Measurements from ENCODE around the gene DAB2IP. TPM values are rescaled to one million over a fixed set of nuclear protein-coding genes. Genes with fewer than 3 reads are reported as not detected.
"Not testable (repeated sequence)": the region's sequence is repeated elsewhere in the genome, so short reads cannot be mapped to it uniquely, and the experiment has no call there.

Gene DAB2IP
- total and polyA plus RNA-seq, 2 experiments from 2014 or later, result 8.9 to 42.8 TPM

DNA sequence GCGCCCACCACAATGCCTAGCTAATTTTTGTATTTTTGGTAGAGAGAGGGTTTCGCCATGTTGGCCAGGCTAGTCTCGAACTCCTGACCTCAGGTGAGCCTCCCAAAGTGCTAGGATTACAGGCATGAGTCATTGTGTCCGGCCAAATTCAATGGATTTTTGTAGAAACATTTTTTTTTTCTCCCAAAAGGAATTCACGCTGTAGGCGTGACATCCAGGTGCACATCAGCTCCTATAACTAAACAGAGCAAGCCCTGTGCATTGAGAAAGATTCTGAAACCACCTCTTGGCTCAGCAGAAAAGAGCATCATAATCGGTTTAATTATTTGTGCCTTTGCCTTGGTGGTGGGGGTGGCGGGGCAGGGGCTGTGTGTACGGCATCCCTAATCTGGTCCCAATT lies 32.9 kb upstream of the DAB2IP start (continued):
- TF ChIP-seq, protein P1, sequence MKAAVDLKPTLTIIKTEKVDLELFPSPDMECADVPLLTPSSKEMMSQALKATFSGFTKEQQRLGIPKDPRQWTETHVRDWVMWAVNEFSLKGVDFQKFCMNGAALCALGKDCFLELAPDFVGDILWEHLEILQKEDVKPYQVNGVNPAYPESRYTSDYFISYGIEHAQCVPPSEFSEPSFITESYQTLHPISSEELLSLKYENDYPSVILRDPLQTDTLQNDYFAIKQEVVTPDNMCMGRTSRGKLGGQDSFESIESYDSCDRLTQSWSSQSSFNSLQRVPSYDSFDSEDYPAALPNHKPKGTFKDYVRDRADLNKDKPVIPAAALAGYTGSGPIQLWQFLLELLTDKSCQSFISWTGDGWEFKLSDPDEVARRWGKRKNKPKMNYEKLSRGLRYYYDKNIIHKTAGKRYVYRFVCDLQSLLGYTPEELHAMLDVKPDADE (IDR thresholded peaks at IDR 0.05), result no peak
- TF ChIP-seq ZNF114 (CRISPR knock-in tag; IDR thresholded peaks at IDR 0.05), result no peak
- no peak for TF ChIP-seq JUNB (IDR thresholded peaks at IDR 0.05; ENCODE audit: unreplicated experiment)
- TF ChIP-seq ZNF331 (CRISPR knock-in tag; IDR thresholded peaks at IDR 0.05; ENCODE audit: low read depth), result no peak
- TF ChIP-seq CREB1 (CRISPR knock-in tag; IDR thresholded peaks at IDR 0.05; ENCODE audit: low read depth), result no peak
- no peak for TF ChIP-seq EZH2phosphoT487 (IDR thresholded peaks at IDR 0.05; ENCODE audit: unreplicated experiment)

DNA sequence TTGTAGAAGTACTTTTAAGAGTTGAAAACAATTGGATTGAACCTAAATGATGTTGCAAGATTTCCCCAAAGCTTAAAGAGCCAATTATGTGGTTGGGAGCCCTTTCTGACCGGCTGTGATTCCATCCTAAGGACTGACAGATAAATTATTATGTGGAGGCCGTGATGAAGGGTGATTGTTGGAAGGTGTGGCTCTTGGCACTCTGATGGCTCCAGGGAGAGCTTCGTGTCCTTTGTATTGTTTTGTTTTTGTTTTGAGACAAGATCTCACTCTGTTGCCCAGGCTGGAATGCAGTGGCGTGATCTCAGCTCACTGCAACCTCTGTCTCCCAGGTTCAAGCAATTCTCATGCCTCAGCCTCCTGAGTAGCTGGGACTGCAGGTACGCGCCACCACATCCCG lies 32.5 kb upstream of the DAB2IP start:
- H3F3A ChIP-seq (replicated peaks; ENCODE audit: low read depth); H3K27ac Mint-ChIP-seq; H3K36me3 Mint-ChIP-seq (ENCODE audit: low read depth); H3K27ac ChIP-seq (ENCODE audit: low read depth); H3K9me2 ChIP-seq (ENCODE audit: insufficient read depth); H3K79me2 ChIP-seq (replicated peaks; ENCODE audit: insufficient read depth); DNase-seq (ENCODE audit: low spot score); H3K27me3 ChIP-seq (ENCODE audit: insufficient read depth); H3K4me3 ChIP-seq; H3K4me3 Mint-ChIP-seq; H2AFZ ChIP-seq; ATAC-seq; H3K27me3 Mint-ChIP-seq (ENCODE audit: insufficient read depth, low read depth, poor library complexity); H3K9me3 Mint-ChIP-seq; H3K4me2 ChIP-seq; H3K4me1 ChIP-seq (ENCODE audit: insufficient read depth); H3K36me3 ChIP-seq (ENCODE audit: insufficient read depth): not testable (repeated sequence)
- H4K20me1 ChIP-seq (replicated peaks; ENCODE audit: insufficient read depth), result peaks cover 18% of the 10 kb centered on the region
- H3K4me1 Mint-ChIP-seq, result peaks cover 16% of the 10 kb centered on the region; the same call in 2 of the 3 replicates

DNA sequence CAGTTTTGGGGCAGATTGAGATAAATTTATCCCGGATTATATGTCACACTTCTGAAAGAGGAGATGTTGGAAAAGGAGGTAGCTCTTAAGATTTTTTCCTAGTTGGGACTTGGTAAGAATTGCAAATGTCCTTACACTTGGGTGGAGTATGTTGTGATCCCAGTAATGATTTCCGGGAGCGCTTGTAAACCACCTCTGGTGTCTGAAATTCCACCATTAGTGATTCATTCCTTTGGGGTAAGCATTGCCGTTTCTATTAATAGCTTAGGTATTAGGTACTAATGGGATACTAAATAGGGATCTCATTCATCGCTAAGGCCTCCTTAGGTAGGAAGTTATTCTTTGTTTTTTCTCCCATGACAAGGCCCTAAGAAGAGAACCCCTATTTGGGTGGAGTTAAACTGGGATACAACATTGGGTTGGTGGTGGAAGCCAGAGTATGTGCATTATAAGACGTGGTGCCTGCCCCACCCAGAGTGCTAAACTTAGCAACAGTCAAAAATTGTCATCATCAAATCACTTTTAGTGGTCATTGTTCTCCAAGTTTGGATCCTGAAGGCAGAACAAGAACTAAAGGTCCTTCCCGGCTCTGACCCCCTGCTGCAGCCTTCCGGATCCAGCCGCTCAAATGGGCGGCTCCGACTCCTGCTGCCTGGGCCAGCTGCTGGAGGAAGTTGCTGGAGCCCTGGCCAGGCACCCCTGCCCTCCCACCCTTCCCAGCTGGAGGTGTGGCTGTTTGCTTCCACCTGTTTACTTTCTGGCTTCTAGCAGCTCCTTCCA lies 31.7 kb upstream of the DAB2IP start:
- ATAC-seq, result no peak
- H3K4me3 ChIP-seq, result no peak overlapping the region

DNA sequence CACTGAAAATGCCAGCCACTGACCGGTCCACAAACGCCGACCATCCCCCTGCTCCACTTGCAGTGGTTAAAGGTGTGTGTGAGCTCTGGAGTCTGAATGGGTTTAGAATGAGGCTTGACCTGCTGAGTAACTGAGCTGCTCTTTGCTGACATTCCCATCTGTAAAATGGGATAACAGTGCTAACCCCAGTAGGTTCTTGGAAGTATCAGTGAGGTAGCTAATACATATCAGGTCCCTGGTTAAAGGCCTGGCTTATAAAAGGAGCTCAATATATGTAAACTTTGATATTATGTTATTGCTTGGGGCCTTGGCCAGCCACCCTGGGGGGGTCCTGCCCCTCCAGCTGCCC lies 31.1 kb upstream of the DAB2IP start:
- peaks cover 16% of the 10 kb centered on the region; the same call in 2 of the 3 replicates for H3K4me1 Mint-ChIP-seq
- Histone ChIP-seq H3K36me3 (ENCODE audit: insufficient read depth) (no peaks in the 10 kb centered on the region; the same call in 1 of the 2 replicates), H4K20me1 (replicated peaks; ENCODE audit: insufficient read depth) (peaks cover 14% of the 10 kb centered on the region), H3F3A (replicated peaks; ENCODE audit: low read depth) (no peaks in the 10 kb centered on the region), H3K27me3 (ENCODE audit: insufficient read depth) (no peaks in the 10 kb centered on the region), H3K79me2 (replicated peaks; ENCODE audit: insufficient read depth) (peaks cover 4% of the 10 kb centered on the region), H3K9me2 (ENCODE audit: insufficient read depth) (no peaks in the 10 kb centered on the region), H2AFZ (no peak overlapping the region), H3K27ac (ENCODE audit: low read depth) (no peak overlapping the region), H3K4me1 (ENCODE audit: insufficient read depth) (no peaks in the 10 kb centered on the region), H3K4me2 (no peak overlapping the region), H3K4me3 (no peak overlapping the region)
- no peaks in the 10 kb centered on the region for H3K36me3 Mint-ChIP-seq (ENCODE audit: low read depth)
- DNase-seq (ENCODE audit: low spot score) (no peak), ATAC-seq (no peak)
- H3K27ac Mint-ChIP-seq, result no peak overlapping the region
- peaks cover 2% of the 10 kb centered on the region for H3K27me3 Mint-ChIP-seq (ENCODE audit: insufficient read depth, low read depth, poor library complexity)
- no peaks in the 10 kb centered on the region for H3K9me3 Mint-ChIP-seq
- H3K4me3 Mint-ChIP-seq, result no peak overlapping the region
- TF ChIP-seq, protein P2, sequence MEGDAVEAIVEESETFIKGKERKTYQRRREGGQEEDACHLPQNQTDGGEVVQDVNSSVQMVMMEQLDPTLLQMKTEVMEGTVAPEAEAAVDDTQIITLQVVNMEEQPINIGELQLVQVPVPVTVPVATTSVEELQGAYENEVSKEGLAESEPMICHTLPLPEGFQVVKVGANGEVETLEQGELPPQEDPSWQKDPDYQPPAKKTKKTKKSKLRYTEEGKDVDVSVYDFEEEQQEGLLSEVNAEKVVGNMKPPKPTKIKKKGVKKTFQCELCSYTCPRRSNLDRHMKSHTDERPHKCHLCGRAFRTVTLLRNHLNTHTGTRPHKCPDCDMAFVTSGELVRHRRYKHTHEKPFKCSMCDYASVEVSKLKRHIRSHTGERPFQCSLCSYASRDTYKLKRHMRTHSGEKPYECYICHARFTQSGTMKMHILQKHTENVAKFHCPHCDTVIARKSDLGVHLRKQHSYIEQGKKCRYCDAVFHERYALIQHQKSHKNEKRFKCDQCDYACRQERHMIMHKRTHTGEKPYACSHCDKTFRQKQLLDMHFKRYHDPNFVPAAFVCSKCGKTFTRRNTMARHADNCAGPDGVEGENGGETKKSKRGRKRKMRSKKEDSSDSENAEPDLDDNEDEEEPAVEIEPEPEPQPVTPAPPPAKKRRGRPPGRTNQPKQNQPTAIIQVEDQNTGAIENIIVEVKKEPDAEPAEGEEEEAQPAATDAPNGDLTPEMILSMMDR (conservative IDR thresholded peaks at IDR 0.05; ENCODE audit: low read depth in 2 of 2), result no peak
- TF ChIP-seq, protein P3, sequence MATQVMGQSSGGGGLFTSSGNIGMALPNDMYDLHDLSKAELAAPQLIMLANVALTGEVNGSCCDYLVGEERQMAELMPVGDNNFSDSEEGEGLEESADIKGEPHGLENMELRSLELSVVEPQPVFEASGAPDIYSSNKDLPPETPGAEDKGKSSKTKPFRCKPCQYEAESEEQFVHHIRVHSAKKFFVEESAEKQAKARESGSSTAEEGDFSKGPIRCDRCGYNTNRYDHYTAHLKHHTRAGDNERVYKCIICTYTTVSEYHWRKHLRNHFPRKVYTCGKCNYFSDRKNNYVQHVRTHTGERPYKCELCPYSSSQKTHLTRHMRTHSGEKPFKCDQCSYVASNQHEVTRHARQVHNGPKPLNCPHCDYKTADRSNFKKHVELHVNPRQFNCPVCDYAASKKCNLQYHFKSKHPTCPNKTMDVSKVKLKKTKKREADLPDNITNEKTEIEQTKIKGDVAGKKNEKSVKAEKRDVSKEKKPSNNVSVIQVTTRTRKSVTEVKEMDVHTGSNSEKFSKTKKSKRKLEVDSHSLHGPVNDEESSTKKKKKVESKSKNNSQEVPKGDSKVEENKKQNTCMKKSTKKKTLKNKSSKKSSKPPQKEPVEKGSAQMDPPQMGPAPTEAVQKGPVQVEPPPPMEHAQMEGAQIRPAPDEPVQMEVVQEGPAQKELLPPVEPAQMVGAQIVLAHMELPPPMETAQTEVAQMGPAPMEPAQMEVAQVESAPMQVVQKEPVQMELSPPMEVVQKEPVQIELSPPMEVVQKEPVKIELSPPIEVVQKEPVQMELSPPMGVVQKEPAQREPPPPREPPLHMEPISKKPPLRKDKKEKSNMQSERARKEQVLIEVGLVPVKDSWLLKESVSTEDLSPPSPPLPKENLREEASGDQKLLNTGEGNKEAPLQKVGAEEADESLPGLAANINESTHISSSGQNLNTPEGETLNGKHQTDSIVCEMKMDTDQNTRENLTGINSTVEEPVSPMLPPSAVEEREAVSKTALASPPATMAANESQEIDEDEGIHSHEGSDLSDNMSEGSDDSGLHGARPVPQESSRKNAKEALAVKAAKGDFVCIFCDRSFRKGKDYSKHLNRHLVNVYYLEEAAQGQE (IDR thresholded peaks at IDR 0.05; ENCODE audit: unreplicated experiment), result no peak
- TF ChIP-seq EZH2phosphoT487 (IDR thresholded peaks at IDR 0.05; ENCODE audit: unreplicated experiment) (no peak), ZNF114 (CRISPR knock-in tag; IDR thresholded peaks at IDR 0.05) (no peak), POLR2AphosphoS5 (IDR thresholded peaks at IDR 0.05; ENCODE audit: low read depth) (no peak), STAT1 (IDR thresholded peaks at IDR 0.05; ENCODE audit: unreplicated experiment) (no peak), CREB1 (CRISPR knock-in tag; IDR thresholded peaks at IDR 0.05; ENCODE audit: low read depth) (no peak), NANOG (IDR thresholded peaks at IDR 0.05; ENCODE audit: borderline replicate concordance) (no peak)

More for the DNA sequence above, 31.7 kb upstream of the DAB2IP start:
- peaks cover 14% of the 10 kb centered on the region for H4K20me1 ChIP-seq (replicated peaks; ENCODE audit: insufficient read depth)
- Mint-ChIP-seq H3K27me3 (ENCODE audit: insufficient read depth, low read depth, poor library complexity) (peaks cover 2% of the 10 kb centered on the region), H3K27ac (no peak overlapping the region), H3K9me3 (no peaks in the 10 kb centered on the region), H3K4me3 (no peak overlapping the region), H3K4me1 (peaks cover 16% of the 10 kb centered on the region; the same call in 2 of the 3 replicates), H3K36me3 (ENCODE audit: low read depth) (no peaks in the 10 kb centered on the region)
- no peak overlapping the region for H2AFZ ChIP-seq
- H3K4me1 ChIP-seq (ENCODE audit: insufficient read depth), result no peaks in the 10 kb centered on the region
- no peak for DNase-seq (ENCODE audit: low spot score)
- H3K36me3 ChIP-seq (ENCODE audit: insufficient read depth), result no peaks in the 10 kb centered on the region; the same call in 1 of the 2 replicates
- no peaks in the 10 kb centered on the region for H3F3A ChIP-seq (replicated peaks; ENCODE audit: low read depth)
- H3K9me2 ChIP-seq (ENCODE audit: insufficient read depth), result no peaks in the 10 kb centered on the region
- H3K27me3 ChIP-seq (ENCODE audit: insufficient read depth), result no peaks in the 10 kb centered on the region
- no peak for TF ChIP-seq POLR2AphosphoS5 (IDR thresholded peaks at IDR 0.05; ENCODE audit: low read depth)
- TF ChIP-seq ZNF331 (CRISPR knock-in tag; IDR thresholded peaks at IDR 0.05; ENCODE audit: low read depth), result no peak
- H3K4me2 ChIP-seq, result no peak overlapping the region
- no peak overlapping the region for H3K27ac ChIP-seq (ENCODE audit: low read depth)
- H3K79me2 ChIP-seq (replicated peaks; ENCODE audit: insufficient read depth), result peaks cover 4% of the 10 kb centered on the region

All from GM23338 (cell line).